Omental fat pad (tissue), 4 donors: ENCODE results near the gene PRUNE2. TPM values are rescaled to one million over a fixed set of nuclear protein-coding genes. Genes with fewer than 3 reads are reported as not detected.

Source experiments
- ATAC-seq: fragments of 150-250 bp; one replicate; pipeline ENCODE4 v1.9.1; 2016; ENCODE audit warnings: mild to moderate bottlenecking, moderate library complexity; ENCODE audit not compliant: low FRiP score
- DNase-seq: peaks from one replicate; pipeline ENCODE4 v3.0.0-alpha.2; 2019; ENCODE audit warnings: low spot score
- total RNA-seq, 4 donors: library from RNA; depleted of rRNA; stranded (reverse); fragments of >200 nt; gene quantifications; one replicate each; pipeline ENCODE4 v1.1.0, GENCODE V29; 2016
- TF ChIP-seq, protein P1 (sequence below), 3 donors: fragments of 450-650 bp; IDR thresholded peaks; one replicate each; pipeline ENCODE4 v1.5.1; 2016 to 2017; ENCODE audit warnings: antibody characterized with exemption in 3 of 3, mild to moderate bottlenecking in 3 of 3, moderate library complexity in 2 of 3

The PRUNE2 gene
- total RNA-seq, 4 donors from 2014 or later, result 3.1 to 13.4 (median 12.0) TPM

- ATAC-seq (no peak), DNase-seq (no peak)
- TF ChIP-seq, protein P1, sequence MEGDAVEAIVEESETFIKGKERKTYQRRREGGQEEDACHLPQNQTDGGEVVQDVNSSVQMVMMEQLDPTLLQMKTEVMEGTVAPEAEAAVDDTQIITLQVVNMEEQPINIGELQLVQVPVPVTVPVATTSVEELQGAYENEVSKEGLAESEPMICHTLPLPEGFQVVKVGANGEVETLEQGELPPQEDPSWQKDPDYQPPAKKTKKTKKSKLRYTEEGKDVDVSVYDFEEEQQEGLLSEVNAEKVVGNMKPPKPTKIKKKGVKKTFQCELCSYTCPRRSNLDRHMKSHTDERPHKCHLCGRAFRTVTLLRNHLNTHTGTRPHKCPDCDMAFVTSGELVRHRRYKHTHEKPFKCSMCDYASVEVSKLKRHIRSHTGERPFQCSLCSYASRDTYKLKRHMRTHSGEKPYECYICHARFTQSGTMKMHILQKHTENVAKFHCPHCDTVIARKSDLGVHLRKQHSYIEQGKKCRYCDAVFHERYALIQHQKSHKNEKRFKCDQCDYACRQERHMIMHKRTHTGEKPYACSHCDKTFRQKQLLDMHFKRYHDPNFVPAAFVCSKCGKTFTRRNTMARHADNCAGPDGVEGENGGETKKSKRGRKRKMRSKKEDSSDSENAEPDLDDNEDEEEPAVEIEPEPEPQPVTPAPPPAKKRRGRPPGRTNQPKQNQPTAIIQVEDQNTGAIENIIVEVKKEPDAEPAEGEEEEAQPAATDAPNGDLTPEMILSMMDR (IDR thresholded peaks at IDR 0.05), result no peak
These were observed 88.4 kb downstream of the PRUNE2 start for GRCh38 chr9:76817489-76817888.

DNA sequence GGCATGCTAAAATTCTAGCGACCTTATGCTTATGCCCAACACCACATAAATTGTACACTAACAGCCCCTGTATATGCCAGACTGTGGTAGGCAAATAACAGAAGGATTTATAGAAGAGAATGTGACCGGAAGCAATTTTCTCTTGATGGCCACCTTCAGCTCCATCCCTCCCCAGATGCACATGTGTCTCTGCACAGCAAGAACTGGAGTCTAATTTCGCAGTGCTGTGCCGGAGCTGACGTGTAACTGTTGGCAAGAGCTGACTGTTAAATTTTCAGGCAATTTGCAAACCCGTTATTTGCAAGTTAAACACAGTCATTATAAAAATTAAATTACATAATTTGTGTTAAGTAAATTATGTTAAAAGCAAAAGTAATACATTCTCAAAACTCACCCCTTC lies 93.3 kb downstream of the PRUNE2 start:
- TF ChIP-seq, protein P1 (IDR thresholded peaks at IDR 0.05), result no peak
- DNase-seq, result no peak
- ATAC-seq, result no peak

DNA sequence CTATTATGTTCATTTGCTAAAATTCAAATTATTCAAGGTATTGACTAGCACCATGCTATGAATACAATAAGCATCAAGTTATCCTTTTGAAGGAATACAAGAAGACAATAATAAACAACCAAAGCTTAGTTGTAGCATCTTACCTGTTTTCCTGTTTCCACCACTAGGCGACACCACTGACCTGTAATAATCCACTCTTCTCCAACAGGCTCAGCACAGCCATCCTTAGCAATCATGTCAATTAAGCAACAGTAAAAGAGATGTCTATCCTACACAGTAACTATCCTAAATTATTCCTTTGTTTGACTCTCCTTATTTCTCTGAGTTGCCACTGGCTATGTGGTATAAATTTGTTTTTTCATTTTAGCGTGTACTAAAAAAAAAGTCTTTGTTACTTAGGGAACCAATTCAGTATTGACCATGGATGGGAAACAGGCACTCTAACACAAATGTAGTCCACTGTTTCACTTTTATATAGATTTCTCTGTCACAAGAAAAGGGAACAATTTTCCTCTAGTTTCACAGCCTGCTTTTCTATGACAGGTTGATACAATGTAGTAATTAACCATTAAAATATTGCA lies 95.4 kb downstream of the PRUNE2 start:
- ATAC-seq (peak; percentile 75), DNase-seq (peak; percentile 33)

DNA sequence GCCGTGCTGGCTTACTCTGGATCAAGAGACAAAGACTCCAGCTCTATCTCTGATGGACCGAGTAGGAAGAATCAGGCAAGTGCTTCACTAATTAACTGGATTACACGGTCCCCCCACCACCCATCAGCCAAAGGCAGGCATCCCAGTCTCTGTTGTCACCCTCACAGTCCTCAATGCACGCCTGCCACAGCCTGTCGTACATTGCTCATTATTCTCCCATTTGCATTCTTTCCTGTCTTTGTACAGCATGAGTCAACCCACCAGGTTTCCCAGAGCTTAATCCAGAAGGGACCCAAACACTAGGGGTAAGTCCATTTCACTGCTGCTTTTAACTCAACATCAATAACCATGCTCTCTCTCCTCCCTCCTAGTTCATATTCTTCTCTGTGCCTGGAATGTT lies 97.3 kb downstream of the PRUNE2 start:
- ATAC-seq (no peak), DNase-seq (no peak)
- TF ChIP-seq, protein P1 (IDR thresholded peaks at IDR 0.05), result no peak

More for the DNA sequence above, 95.4 kb downstream of the PRUNE2 start:
- TF ChIP-seq, protein P1 (IDR thresholded peaks at IDR 0.05), result peak in 1 of 3 donors; percentile 43

- no peak for DNase-seq
- TF ChIP-seq, protein P1 (IDR thresholded peaks at IDR 0.05), result no peak
- ATAC-seq, result no peak
These were observed 102.2 kb downstream of the PRUNE2 start for GRCh38 chr9:76803762-76804161.

- ATAC-seq, result no peak
- no peak for DNase-seq
- TF ChIP-seq, protein P1 (IDR thresholded peaks at IDR 0.05), result no peak
These were observed 102.8 kb downstream of the PRUNE2 start for GRCh38 chr9:76803083-76803482.

- DNase-seq (no peak), ATAC-seq (no peak)
- TF ChIP-seq, protein P1 (IDR thresholded peaks at IDR 0.05), result no peak
These were observed 105.0 kb downstream of the PRUNE2 start for GRCh38 chr9:76800901-76801300.
